Ovary (tissue), 9 donors: Measurements from ENCODE around the gene KLHL41. TPM values are rescaled to one million over a fixed set of nuclear protein-coding genes. Genes with fewer than 3 reads are reported as not detected.
"Not testable (repeated sequence)": the region's sequence is repeated elsewhere in the genome, so short reads cannot be mapped to it uniquely, and the experiment has no call there.

Experiments
- DNase-seq, 5 donors: peaks; one replicate each; pipeline ENCODE4 v3.0.0-alpha.2; 2019 to 2020
- H3K27ac ChIP-seq, 2 donors: fragments of 200-600 bp; one replicate each; pipeline versions ENCODE4 v1.5.1 to v1.8.0; 2019 to 2022
- H3K27me3 ChIP-seq: fragments of 200-600 bp; one replicate; pipeline ENCODE4 v1.8.0; 2022
- H3K36me3 ChIP-seq: fragments of 200-600 bp; sonication (generic); one replicate; pipeline ENCODE4 v1.5.1; 2019
- H3K4me1 ChIP-seq: one replicate; pipeline ENCODE4 v1.8.1; 2013; ENCODE audit warnings: mild to moderate bottlenecking, moderate library complexity; ENCODE audit not compliant: insufficient read depth
- H3K4me3 ChIP-seq: fragments of 200-600 bp; sonication (generic); one replicate; pipeline ENCODE4 v1.5.1; 2017
- H3K9me3 ChIP-seq, 2 donors: fragments of 200-600 bp in 1 of 2; sonication (generic) in 1 of 2; one replicate each; pipeline versions ENCODE4 v1.5.1 to v1.8.1; 2013 to 2019; ENCODE audit warnings: mild to moderate bottlenecking in 1 of 2, moderate library complexity in 1 of 2
- EP300 ChIP-seq: sonication (generic); formaldehyde crosslinking; IDR thresholded peaks from one replicate; pipeline ENCODE4 v1.6.1; 2017; ENCODE audit warnings: antibody characterized with exemption
- POLR2A ChIP-seq: fragments of 450-650 bp; IDR thresholded peaks from one replicate; pipeline ENCODE4 v1.6.1; 2017; ENCODE audit warnings: antibody characterized with exemption, mild to moderate bottlenecking, moderate library complexity
- WGBS, 3 donors: extraction: QIAGEN DNeasy Blood & Tissue Kit in 1 of 3; methylation state at CpG; one replicate each; pipeline versions ENCODE4 v1.1.5 to v1.1.7; 2013 to 2017; 5-methylcytosine and 5-hydroxymethylcytosine counted together
- intact Hi-C, 4 donors: fragments of 100-400 bp; cut with DNase I; formaldehyde crosslinking; loops; one replicate each; pipeline versions ENCODE4 v1.11.0 to v1.15.1; 2022 to 2023
- polyA plus RNA-seq, 2 donors: library from polyadenylated mRNA; stranded (reverse); fragments of 200-250 nt in 1 of 2; fragments of 350-450 nt in 1 of 2; fragmentation: Illumina TruSeq in 1 of 2; extraction: RNeasy Lipid Tissue Mini Kit (QIAGEN cat#74804) in 1 of 2; gene quantifications; one replicate each; pipeline ENCODE4 v1.2.3, GENCODE V29; 2013 to 2014
- total RNA-seq, 7 donors: library from RNA; depleted of rRNA in 2 of 7; stranded (reverse); fragments of >200 nt in 2 of 7; fragmentation: NEBNext Ultra II Directional in 3 of 7; extraction: Animal tissue kit (Norgen Biotek cat#: 25700) in 3 of 7; gene quantifications; one replicate each; pipeline versions ENCODE4 v1.1.0 to v1.2.4, GENCODE V29; 2016 to 2023
- TF ChIP-seq, protein P1 (sequence below), 3 donors: fragments of 450-650 bp in 2 of 3; fragments of 200-600 bp in 1 of 3; IDR thresholded peaks; one replicate each; pipeline versions ENCODE4 v1.5.1 to v1.8.0; 2016 to 2022; ENCODE audit warnings: antibody characterized with exemption in 3 of 3, mild to moderate bottlenecking in 1 of 3
- donor health status: DM: no; HTN: no; CAD: no; lungs with moderate emphysema.
- donor health status: DM: no; HTN: no; CAD: no.
- donor health status: Bipolar disorder and iron deficiency.
- donor health status: DM: yes; HTN: yes; CAD: no.
- donor health status: DM: no; HTN: no; CAD: no.
- donor health status: DM: yes; HTN: yes; CAD: no.

The KLHL41 gene
- total and polyA plus RNA-seq, 9 donors, result 0.67 to 1.4 (median 1.2) TPM

DNA sequence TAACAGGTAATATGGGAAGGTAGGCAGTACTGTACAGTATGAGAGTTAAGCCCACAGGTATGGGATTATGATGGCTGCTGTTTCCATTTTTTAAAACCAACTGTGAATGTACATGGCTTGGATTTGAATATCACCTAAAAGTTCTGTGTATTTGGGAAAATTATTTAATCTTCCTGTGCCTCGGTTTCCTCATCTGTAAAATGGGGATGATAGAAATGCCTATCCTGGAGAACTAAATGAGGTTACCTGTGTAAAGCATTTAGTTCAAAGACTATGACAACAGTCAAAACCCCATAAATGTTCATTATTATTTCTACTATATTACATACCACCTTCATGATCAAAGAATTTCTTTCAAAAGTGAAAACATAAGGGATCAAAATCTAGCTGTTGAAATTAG lies 3.6 kb downstream of the KLHL41 start:
- Histone ChIP-seq H3K27ac (no peak overlapping the region), H3K4me3 (no peak overlapping the region), H3K9me3 (no peaks in the 10 kb centered on the region), H3K4me1 (peaks cover 3% of the 10 kb centered on the region), H3K36me3 (no peaks in the 10 kb centered on the region), H3K27me3 (no peaks in the 10 kb centered on the region)
- intact Hi-C loops, result no loop called here
- 95 to 98% (median 95%) methylated on average over 1 of the region's 1 CpG for WGBS, 3 donors
- no peak for DNase-seq
- no peak for TF ChIP-seq POLR2A
- TF ChIP-seq EP300, result no peak
- TF ChIP-seq, protein P1, sequence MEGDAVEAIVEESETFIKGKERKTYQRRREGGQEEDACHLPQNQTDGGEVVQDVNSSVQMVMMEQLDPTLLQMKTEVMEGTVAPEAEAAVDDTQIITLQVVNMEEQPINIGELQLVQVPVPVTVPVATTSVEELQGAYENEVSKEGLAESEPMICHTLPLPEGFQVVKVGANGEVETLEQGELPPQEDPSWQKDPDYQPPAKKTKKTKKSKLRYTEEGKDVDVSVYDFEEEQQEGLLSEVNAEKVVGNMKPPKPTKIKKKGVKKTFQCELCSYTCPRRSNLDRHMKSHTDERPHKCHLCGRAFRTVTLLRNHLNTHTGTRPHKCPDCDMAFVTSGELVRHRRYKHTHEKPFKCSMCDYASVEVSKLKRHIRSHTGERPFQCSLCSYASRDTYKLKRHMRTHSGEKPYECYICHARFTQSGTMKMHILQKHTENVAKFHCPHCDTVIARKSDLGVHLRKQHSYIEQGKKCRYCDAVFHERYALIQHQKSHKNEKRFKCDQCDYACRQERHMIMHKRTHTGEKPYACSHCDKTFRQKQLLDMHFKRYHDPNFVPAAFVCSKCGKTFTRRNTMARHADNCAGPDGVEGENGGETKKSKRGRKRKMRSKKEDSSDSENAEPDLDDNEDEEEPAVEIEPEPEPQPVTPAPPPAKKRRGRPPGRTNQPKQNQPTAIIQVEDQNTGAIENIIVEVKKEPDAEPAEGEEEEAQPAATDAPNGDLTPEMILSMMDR (IDR thresholded peaks at IDR 0.05), result no peak

DNA sequence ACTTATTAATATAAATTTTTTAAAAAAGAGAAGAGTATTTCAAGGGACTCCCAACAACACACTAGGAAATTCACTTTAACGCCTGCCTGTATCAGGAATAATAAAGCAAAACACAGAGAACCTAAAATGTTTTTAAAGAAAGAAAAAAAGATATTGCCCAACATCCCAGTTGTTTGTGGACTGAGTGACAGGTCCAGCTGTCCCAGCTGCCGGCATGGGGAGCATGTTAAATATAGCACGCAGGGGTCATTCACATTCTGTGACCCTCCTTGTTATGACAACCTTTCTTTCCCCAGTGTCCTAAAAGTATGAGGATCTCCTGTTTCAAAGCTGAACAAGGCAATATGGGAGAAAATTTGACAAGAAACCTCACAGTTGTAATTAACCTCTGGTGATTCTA lies 4.4 kb downstream of the KLHL41 start:
- Histone ChIP-seq H3K4me3 (no peak overlapping the region), H3K4me1 (peaks cover 3% of the 10 kb centered on the region), H3K27me3 (no peaks in the 10 kb centered on the region), H3K9me3 (no peaks in the 10 kb centered on the region), H3K36me3 (no peaks in the 10 kb centered on the region), H3K27ac (no peak overlapping the region)
- WGBS, 3 donors, result 23 to 54% (median 29%) methylated on average over 3 of the region's 3 CpGs
- intact Hi-C loops, result no loop called here
- TF ChIP-seq POLR2A (no peak), EP300 (no peak)
- TF ChIP-seq, protein P1 (IDR thresholded peaks at IDR 0.05), result no peak
- no peak for DNase-seq

DNA sequence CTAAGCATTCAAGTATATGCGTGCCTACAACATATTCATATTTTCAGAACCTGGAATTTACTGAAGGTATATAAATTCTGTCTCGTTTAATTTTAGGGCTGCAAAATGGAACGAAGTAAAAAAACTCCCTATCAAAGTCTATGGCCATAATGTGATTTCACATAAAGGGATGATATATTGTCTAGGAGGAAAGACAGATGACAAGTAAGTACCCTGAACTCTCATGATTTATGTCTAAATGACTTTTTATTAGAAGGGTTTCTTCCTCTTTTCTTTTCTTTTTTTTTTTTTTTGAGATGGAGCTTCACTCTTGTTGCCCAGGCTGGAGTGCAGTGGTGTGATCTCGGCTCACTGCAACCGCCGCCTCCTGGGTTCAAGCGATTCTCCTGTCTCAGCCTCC lies 5.3 kb downstream of the KLHL41 start:
- DNase-seq, intact Hi-C loops, H3K4me1 ChIP-seq, H3K36me3 ChIP-seq, H3K4me3 ChIP-seq, H3K27me3 ChIP-seq, H3K9me3 ChIP-seq, H3K27ac ChIP-seq: not testable (repeated sequence)
- WGBS, 3 donors, result 89 to 94% (median 89%) methylated on average over 7 of the region's 7 CpGs

DNA sequence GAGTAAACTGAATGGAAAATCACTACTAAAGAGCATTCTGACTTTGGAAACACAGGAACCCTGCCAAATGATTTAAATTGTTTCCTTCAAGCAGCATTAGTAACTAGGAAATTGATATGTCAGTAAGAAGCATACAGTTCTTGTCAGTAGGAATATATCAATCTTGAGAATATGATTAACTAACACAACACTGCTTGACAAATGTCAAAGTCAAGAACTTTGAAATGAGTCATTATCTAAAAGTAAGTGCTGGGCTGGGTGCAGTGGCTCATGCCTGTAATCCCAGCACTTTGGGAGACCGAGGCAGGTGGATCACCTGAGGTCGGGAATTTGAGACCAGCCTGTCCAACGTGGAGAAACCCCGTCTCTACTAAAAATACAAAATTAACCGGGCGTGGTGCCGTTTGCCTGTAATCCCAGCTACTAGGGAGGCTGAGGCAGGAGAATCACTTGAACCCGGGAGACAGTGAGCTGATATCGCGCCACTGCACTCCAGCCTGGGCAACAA lies 7.0 kb downstream of the KLHL41 start:
- H3K4me1 ChIP-seq, H3K36me3 ChIP-seq, H3K27me3 ChIP-seq, H3K4me3 ChIP-seq, H3K27ac ChIP-seq, H3K9me3 ChIP-seq, DNase-seq, intact Hi-C loops: not testable (repeated sequence)
- 91 to 96% (median 96%) methylated on average over 10 of the region's 10 CpGs for WGBS, 3 donors

DNA sequence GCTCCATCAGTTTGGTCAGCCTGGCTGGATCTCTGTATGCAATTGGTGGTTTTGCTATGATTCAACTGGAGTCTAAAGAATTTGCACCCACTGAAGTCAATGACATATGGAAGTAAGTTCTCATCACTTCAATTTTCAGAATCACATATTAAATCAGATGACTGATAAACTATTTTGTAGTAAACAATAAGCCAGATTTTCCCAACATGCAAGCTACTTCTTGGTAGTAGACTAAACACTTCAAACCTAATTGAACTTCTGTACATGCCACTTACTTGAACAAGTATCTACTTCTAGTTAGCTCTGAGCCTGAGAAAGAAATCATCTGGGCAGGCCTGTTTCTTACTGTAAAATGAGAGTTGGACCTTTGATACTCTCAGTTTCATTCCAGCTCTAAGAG lies 11.4 kb downstream of the KLHL41 start:
- H3K36me3 ChIP-seq, result no peaks in the 10 kb centered on the region
- no peak overlapping the region for H3K4me3 ChIP-seq
- no peak overlapping the region for H3K27ac ChIP-seq
- H3K9me3 ChIP-seq, result no peaks in the 10 kb centered on the region
- no peaks in the 10 kb centered on the region for H3K4me1 ChIP-seq
- intact Hi-C loops, result no loop called here
- H3K27me3 ChIP-seq, result no peaks in the 10 kb centered on the region
- TF ChIP-seq, protein P1 (IDR thresholded peaks at IDR 0.05), result no peak
- TF ChIP-seq POLR2A, result no peak
- no peak for TF ChIP-seq EP300
- no peak for DNase-seq

DNA sequence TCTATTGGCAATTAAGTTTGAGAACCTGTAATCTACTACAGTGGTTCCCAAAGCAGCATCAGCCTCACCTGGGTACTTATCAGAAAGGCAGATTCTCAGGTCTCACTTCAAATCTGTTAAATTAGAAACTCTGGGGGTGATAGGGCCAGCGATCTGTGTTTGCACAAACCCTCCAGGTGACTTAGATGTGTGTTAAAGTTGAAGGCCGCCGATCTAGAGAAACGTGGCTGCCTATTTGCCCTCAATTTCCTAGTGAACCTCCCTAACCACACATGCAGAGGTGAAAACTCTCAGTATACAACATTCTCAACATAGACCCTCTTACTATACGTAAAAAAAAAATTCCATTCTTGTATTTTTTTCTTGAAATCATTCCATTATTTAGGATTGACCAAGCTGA lies 14.2 kb downstream of the KLHL41 start:
- Histone ChIP-seq H3K4me1 (no peaks in the 10 kb centered on the region), H3K36me3 (no peaks in the 10 kb centered on the region), H3K27ac (no peak overlapping the region), H3K4me3 (no peak overlapping the region), H3K27me3 (no peaks in the 10 kb centered on the region), H3K9me3 (no peaks in the 10 kb centered on the region)
- no peak for DNase-seq
- intact Hi-C loops, result no loop called here
- TF ChIP-seq POLR2A (no peak), EP300 (no peak)
- TF ChIP-seq, protein P1 (IDR thresholded peaks at IDR 0.05), result no peak
- 64 to 65% (median 65%) methylated on average over 5 of the region's 5 CpGs for WGBS, 3 donors
